ENCODE results near the gene APBA1.
"Not testable (repeated sequence)": the region's sequence is repeated elsewhere in the genome, so short reads cannot be mapped to it uniquely, and the experiment has no call there.

APBA1 gene

GRCh38 chr9:69445251-69445650 lies 226.9 kb downstream of the APBA1 start:
- H3K27me3 ChIP-seq (replicated peaks; ENCODE audit: control insufficient read depth, insufficient read depth, low read length) = no peaks in the 10 kb centered on the region; the same call in 1 of the 2 replicates
- no peak for DNase-seq (ENCODE audit: extremely low read depth, insufficient read length)
- TF ChIP-seq CTCF (IDR thresholded peaks at IDR 0.05; ENCODE audit: insufficient read depth, low read length, poor library complexity, severe bottlenecking) = no peak
- H3K4me3 ChIP-seq (replicated peaks; ENCODE audit: low read depth, low read length) = no peak overlapping the region
- no peaks in the 10 kb centered on the region for H3K36me3 ChIP-seq (ENCODE audit: control insufficient read depth, insufficient read depth, low read length)

GRCh38 chr9:69444791-69445190 lies 227.4 kb downstream of the APBA1 start:
- no peak for DNase-seq (ENCODE audit: extremely low read depth, insufficient read length)
- no peak for TF ChIP-seq CTCF (IDR thresholded peaks at IDR 0.05; ENCODE audit: insufficient read depth, low read length, poor library complexity, severe bottlenecking)

GRCh38 chr9:69444021-69444420 lies 228.2 kb downstream of the APBA1 start:
- no peak for TF ChIP-seq CTCF (IDR thresholded peaks at IDR 0.05; ENCODE audit: insufficient read depth, low read length, poor library complexity, severe bottlenecking)

More at GRCh38 chr9:69444791-69445190, 227.4 kb downstream of the APBA1 start:
- no peaks in the 10 kb centered on the region; the same call in 1 of the 2 replicates for H3K27me3 ChIP-seq (replicated peaks; ENCODE audit: control insufficient read depth, insufficient read depth, low read length)
- no peak overlapping the region for H3K4me3 ChIP-seq (replicated peaks; ENCODE audit: low read depth, low read length)
- H3K36me3 ChIP-seq (ENCODE audit: control insufficient read depth, insufficient read depth, low read length) = no peaks in the 10 kb centered on the region

GRCh38 chr9:69443178-69443577 lies 229.0 kb downstream of the APBA1 start:
- Histone ChIP-seq H3K36me3 (ENCODE audit: control insufficient read depth, insufficient read depth, low read length) (no peaks in the 10 kb centered on the region), H3K27me3 (replicated peaks; ENCODE audit: control insufficient read depth, insufficient read depth, low read length) (no peaks in the 10 kb centered on the region; the same call in 1 of the 2 replicates), H3K4me3 (replicated peaks; ENCODE audit: low read depth, low read length) (no peak overlapping the region)
- TF ChIP-seq CTCF (IDR thresholded peaks at IDR 0.05; ENCODE audit: insufficient read depth, low read length, poor library complexity, severe bottlenecking) = no peak
- no peak for DNase-seq (ENCODE audit: extremely low read depth, insufficient read length)

More at GRCh38 chr9:69444021-69444420, 228.2 kb downstream of the APBA1 start:
- no peaks in the 10 kb centered on the region for H3K36me3 ChIP-seq (ENCODE audit: control insufficient read depth, insufficient read depth, low read length)
- H3K4me3 ChIP-seq (replicated peaks; ENCODE audit: low read depth, low read length) = no peak overlapping the region
- no peaks in the 10 kb centered on the region; the same call in 1 of the 2 replicates for H3K27me3 ChIP-seq (replicated peaks; ENCODE audit: control insufficient read depth, insufficient read depth, low read length)
- no peak for DNase-seq (ENCODE audit: extremely low read depth, insufficient read length)

- no peaks in the 10 kb centered on the region; the same call in 1 of the 2 replicates for H3K27me3 ChIP-seq (replicated peaks; ENCODE audit: control insufficient read depth, insufficient read depth, low read length)
- no peak for DNase-seq (ENCODE audit: extremely low read depth, insufficient read length)
- no peaks in the 10 kb centered on the region for H3K36me3 ChIP-seq (ENCODE audit: control insufficient read depth, insufficient read depth, low read length)
- TF ChIP-seq CTCF (IDR thresholded peaks at IDR 0.05; ENCODE audit: insufficient read depth, low read length, poor library complexity, severe bottlenecking) = no peak
- no peak overlapping the region for H3K4me3 ChIP-seq (replicated peaks; ENCODE audit: low read depth, low read length)
Measured at GRCh38 chr9:69442486-69442885, 229.7 kb downstream of the APBA1 start.

- DNase-seq (ENCODE audit: extremely low read depth, insufficient read length); H3K4me3 ChIP-seq (replicated peaks; ENCODE audit: low read depth, low read length); H3K27me3 ChIP-seq (replicated peaks; ENCODE audit: control insufficient read depth, insufficient read depth, low read length); H3K36me3 ChIP-seq (ENCODE audit: control insufficient read depth, insufficient read depth, low read length): not testable (repeated sequence)
Measured at GRCh38 chr9:69440254-69440955, 231.8 kb downstream of the APBA1 start.

GRCh38 chr9:69439654-69440053 lies 232.5 kb downstream of the APBA1 start:
- DNase-seq (ENCODE audit: extremely low read depth, insufficient read length); H3K27me3 ChIP-seq (replicated peaks; ENCODE audit: control insufficient read depth, insufficient read depth, low read length); H3K36me3 ChIP-seq (ENCODE audit: control insufficient read depth, insufficient read depth, low read length); H3K4me3 ChIP-seq (replicated peaks; ENCODE audit: low read depth, low read length): not testable (repeated sequence)

Data from GM06990 (cell line).